NCI-H128 (cell line): ENCODE results near the gene LRRC15.
A peak's percentile ranks its signal among the peaks of the same experiment; 100 is the strongest.

Experiments used
- DNase-seq: peaks from one replicate; lab custom pipeline; 2025; ENCODE audit not compliant: unreplicated experiment; lab: John Stamatoyannopoulos, UW

Gene LRRC15

GRCh38 chr3:194320744-194321243 is 48.7 kb downstream of the LRRC15 start:
- DNase-seq, result no peak

DNA sequence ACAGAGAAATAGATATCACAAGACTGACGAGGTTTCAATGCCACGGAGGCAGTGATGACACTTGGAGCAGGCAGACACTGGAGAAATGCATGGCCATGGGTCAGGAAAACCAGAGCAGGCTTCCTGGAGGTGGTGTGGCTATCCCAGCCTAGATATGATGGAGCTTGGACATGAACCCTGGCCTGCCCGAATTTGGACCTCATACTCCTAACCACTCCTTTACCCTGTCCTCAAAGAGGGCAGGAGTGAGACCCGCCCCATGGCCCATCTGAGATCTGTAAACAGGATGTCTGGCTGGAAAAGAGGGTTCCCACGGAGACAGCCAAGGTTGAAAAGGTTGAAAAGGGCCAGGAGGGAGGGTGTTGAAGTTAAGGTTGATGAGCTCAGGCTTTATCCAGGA is 49.4 kb downstream of the LRRC15 start:
- no peak for DNase-seq

GRCh38 chr3:194318511-194319161 is 50.9 kb downstream of the LRRC15 start:
- no peak for DNase-seq

DNA sequence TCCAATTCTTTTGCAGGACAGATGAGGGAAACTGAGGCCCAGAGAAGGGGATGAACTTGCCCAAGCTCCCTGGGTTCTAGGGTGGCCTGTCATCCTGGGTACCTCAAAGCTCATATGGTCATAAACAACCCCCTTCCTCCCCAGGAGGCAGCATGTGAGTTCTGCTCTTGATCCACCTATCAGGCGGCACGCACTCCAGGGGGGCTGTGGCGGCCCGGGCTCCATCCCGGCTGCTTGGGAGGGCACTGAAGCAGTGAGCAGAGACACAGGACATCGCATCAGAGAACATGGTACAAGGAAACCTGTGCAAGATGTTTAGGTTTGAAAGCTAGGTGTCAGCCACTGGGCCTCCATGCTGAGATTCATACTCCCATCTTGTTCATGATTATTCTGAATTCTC is 52.6 kb downstream of the LRRC15 start:
- DNase-seq, result no peak

DNA sequence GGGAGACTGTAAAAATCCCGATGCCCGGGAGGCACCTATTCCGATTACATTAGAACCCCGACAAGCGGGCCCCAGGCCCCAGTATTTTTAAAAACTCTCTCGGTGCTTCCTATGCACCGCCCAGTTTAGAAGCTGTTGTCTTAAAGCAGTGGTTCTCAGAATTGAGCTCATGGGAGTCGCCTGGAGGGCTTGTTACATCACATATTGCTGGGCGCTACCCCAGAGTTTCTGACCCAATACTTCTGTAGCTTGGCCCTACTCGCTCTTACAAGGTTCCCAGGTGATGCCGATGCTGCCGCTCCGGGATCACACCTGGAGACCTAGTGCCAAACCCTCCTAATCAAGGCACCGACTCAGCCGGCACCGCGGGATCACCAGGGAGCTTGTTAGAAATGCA is 53.6 kb downstream of the LRRC15 start:
- DNase-seq, result no peak

- peak; percentile 57 for DNase-seq
These were observed 54.2 kb downstream of the LRRC15 start for GRCh38 chr3:194315088-194315964.

DNA sequence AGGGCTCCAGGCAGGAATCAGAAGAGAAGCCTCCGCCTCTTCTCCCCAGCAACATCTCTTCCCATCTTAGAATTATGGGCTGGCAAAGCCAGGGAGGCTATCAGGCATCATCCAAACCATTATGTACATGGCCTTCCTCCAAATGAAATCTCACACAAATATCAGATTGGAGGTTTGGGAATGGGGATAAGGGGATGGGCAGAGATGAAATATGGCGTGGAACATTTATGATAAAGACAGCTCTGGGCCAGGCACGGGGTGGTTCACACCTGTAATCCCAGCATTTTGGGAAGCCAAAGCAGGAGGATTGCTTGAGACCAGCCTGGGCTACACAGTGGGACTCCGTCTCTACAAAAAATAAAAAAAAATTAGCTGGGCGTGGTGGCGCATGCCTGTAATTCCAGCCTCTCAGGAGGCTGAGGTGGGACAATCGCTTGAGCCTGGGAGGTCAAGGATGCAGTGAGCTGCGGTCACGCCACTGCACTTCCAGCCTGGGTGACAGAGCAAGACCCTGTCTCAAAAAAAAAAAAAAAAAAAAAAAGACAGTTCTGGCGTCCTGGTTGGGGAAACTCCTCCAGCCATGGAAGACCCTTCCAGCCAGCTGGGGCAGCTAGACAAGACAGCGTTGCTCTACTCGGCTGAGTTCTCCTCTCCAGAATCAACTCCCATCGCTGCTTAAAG is 55.0 kb downstream of the LRRC15 start:
- DNase-seq, result no peak

DNA sequence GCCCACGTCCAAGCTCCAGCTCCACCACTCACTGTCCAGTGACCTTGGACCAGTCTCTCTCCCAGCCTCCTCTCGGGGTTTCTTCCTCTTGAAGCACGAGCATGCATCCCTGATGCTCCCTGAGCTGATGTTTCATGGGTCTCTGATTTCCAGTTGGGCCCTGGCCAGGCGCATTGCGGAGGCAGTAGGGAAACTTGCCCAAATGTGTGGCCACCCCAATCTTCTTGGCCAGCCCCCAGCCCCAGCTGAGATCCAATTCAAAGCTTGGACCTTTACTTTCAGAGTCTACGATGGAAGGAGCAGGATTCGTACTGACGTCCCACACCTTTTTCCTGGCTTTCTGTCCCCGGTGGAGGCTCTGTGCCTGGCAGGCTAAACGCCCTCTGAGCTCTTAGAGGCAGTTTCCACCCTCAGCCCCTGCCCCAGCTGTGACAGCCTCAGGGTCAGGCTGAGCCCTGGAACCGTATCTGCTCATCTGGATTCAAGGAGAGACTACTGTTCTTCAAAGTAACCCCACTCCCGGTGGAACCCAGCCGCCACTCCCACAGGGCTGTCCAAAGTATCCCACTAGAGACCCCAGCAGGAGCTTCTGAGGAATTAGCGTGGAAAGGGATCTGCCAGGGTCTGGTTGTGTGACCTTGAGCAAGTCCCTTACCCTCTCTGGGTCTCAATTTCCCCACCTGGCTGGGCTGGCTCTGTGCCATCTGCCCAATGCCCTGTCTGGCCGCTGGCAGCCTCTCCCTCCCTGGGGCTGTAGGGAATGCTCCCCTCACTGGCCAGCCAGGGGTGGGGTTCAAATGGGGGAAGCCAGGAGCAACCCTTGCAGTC is 55.8 kb downstream of the LRRC15 start:
- DNase-seq, result no peak

- no peak for DNase-seq
These were observed 56.7 kb downstream of the LRRC15 start for GRCh38 chr3:194312743-194313281.

- no peak for DNase-seq
These were observed 57.3 kb downstream of the LRRC15 start for GRCh38 chr3:194312186-194312742.

GRCh38 chr3:194311000-194311399 is 58.5 kb downstream of the LRRC15 start:
- DNase-seq, result no peak

GRCh38 chr3:194310060-194310835 is 59.3 kb downstream of the LRRC15 start:
- DNase-seq, result no peak

GRCh38 chr3:194308601-194309449 is 60.7 kb downstream of the LRRC15 start:
- DNase-seq, result no peak

DNA sequence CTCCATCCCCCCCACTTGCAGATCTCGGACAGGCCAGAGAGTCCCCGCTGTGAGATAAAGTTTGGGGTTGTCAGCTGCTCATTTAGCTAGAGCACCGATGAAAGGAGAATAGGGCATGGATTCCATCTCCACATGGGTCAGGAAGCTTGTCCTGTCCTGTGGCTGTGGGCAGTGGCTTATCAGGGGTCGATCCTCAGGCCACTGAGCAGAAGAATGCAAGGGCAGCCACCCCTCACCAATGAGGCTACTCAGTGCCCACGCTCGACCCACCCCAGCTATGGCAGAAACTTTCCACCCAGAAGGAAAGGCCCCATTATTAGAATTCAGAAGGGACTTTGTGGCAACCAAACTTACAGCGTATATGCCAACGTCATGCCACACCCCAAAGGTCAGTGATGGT is 61.7 kb downstream of the LRRC15 start:
- DNase-seq, result no peak

- no peak for DNase-seq
These were observed 62.5 kb downstream of the LRRC15 start for GRCh38 chr3:194306771-194307640.

DNA sequence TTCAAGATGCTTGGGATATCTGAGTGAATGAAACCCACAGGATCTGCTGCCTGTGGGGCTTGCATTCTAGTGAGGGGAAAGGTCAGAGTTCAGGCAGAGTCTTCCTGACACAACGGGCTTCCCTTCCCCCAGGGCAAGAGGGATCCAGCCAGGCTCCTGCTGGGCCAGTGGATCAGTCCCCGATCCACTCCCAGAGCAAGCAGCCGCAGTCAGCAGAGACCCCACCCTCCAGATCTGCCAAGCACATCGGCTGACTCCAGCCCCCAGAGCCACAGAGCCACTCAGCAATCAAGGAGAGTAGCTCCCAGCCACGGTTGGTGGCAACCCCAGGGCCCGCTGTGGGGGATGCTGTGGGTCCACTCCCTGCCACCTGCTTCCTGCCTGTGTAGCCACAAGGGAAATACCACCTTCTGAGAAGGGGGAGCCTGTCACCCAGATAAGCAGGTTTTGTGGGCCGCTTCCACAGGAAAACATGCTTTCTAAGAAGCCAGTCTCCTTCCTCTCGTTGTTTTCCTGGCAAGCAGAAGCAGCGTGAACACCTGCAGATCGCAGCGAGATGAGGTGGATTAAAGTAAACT is 63.3 kb downstream of the LRRC15 start:
- DNase-seq, result no peak

- no peak for DNase-seq
These were observed 64.0 kb downstream of the LRRC15 start for GRCh38 chr3:194305356-194306108.
